HepG2 (cell line): ENCODE measurements around the gene SLC6A5. TPM values are rescaled to one million over a fixed set of nuclear protein-coding genes. Genes with fewer than 3 reads are reported as not detected.

Experiments used
- ATAC-seq: fragments of 200-7000 bp; cut with Tn5 transposase; 3 replicates; pipeline ENCODE4 v1.9.1; 2020; ENCODE audit warnings: mild to moderate bottlenecking, moderate library complexity
- BruUV-seq: library from RNA; stranded (reverse); fragments of 400-500 nt; replicated peaks from 2 replicates; lab custom pipeline; 2021; lab: Mats Ljungman, UMichigan
- CTCF ChIA-PET: fragments of 300-600 bp; formaldehyde crosslinking; extraction: SDS; loops from one replicate; lab custom pipeline; 2021; ENCODE audit warnings: low total read pairs, inconsistent platforms, low intra/inter-chr PET ratio; lab: Yijun Ruan, JAX
- POLR2A ChIA-PET: fragments of 350-600 bp; sonication (Branson Sonifier 250); formaldehyde crosslinking; loops from one replicate; lab custom pipeline; 2020; ENCODE audit warnings: antibody characterized with exemption, inconsistent platforms; lab: Yijun Ruan, JAX
- DNase-seq: peaks from one replicate; pipeline ENCODE4 v3.0.0-alpha.2; 2015; ENCODE audit warnings: low spot score
- FAIRE-seq: peaks from 3 replicates; lab custom pipeline; 2011; peaks lifted over from hg19 to GRCh38; lab: Jason Lieb, UNC
- H2AFZ ChIP-seq: one replicate; pipeline ENCODE4 v1.6.1; 2011; ENCODE audit warnings: low read length, inconsistent platforms
- H3K27ac ChIP-seq: fragments of 300-600 bp; 3 replicates; pipeline ENCODE4 v1.8.0; 2011; ENCODE audit warnings: mixed run types, mild to moderate bottlenecking, mixed read lengths, low read length, inconsistent platforms; ENCODE audit not compliant: insufficient read depth; ENCODE audit errors: extremely low read length
- H3K27me3 ChIP-seq, 2 experiments: fragments of 200-600 bp in 1 of 2; 2 replicates in 1 of 2; 3 replicates in 1 of 2; pipeline versions ENCODE4 v1.6.0 to v1.8.0; 2011; ENCODE audit warnings: low read length in 2 of 2, mild to moderate bottlenecking in 2 of 2, moderate library complexity in 2 of 2, inconsistent platforms in 1 of 2; ENCODE audit not compliant: insufficient read depth in 2 of 2, control insufficient read depth in 1 of 2
- H3K36me3 ChIP-seq, 2 experiments: fragments of 200-600 bp in 1 of 2; replicated peaks in 1 of 2; 2 replicates in 1 of 2; 3 replicates in 1 of 2; pipeline versions ENCODE4 v1.5.1 to v1.8.0; 2011; ENCODE audit warnings: low read length in 2 of 2, inconsistent platforms in 1 of 2; ENCODE audit not compliant: insufficient read depth in 2 of 2, control insufficient read depth in 1 of 2
- H3K4me1 ChIP-seq: 2 replicates; pipeline ENCODE4 v1.5.1; 2012; ENCODE audit warnings: low read length, inconsistent platforms; ENCODE audit not compliant: insufficient read depth
- H3K4me2 ChIP-seq: 2 replicates; pipeline ENCODE4 v1.6.0; 2011; ENCODE audit warnings: low read depth, low read length, inconsistent platforms
- H3K4me3 ChIP-seq, 3 experiments: fragments of 200-600 bp in 1 of 3; sonication (generic), shearing (Covaris generic) in 1 of 3; replicated peaks in 1 of 3; 2 replicates each; pipeline ENCODE4 v1.5.1; 2011 to 2016; ENCODE audit warnings: low read length in 3 of 3, inconsistent platforms in 2 of 3, low read depth in 2 of 3, mild to moderate bottlenecking in 2 of 3, control low read depth in 1 of 3, mixed read lengths in 1 of 3; ENCODE audit not compliant: insufficient read depth in 1 of 3
- H3K79me2 ChIP-seq: one replicate; pipeline ENCODE4 v1.6.1; 2011; ENCODE audit warnings: low read length, inconsistent platforms; ENCODE audit not compliant: insufficient read depth
- H3K9ac ChIP-seq: 2 replicates; pipeline ENCODE4 v1.6.0; 2011; ENCODE audit warnings: mild to moderate bottlenecking, low read depth, low read length, inconsistent platforms; ENCODE audit not compliant: insufficient read depth
- H3K9me3 ChIP-seq: 2 replicates; pipeline ENCODE4 v1.5.1; 2012; ENCODE audit warnings: mild to moderate bottlenecking, low read length
- H4K20me1 ChIP-seq: 2 replicates; pipeline ENCODE4 v1.6.0; 2011; ENCODE audit warnings: inconsistent platforms, mild to moderate bottlenecking, low read length, moderate library complexity; ENCODE audit not compliant: insufficient read depth
- FOXO4 ChIP-seq: sonication (generic); formaldehyde crosslinking; conservative IDR thresholded peaks from 2 replicates; pipeline ENCODE4 v1.8.1; 2023; ENCODE audit warnings: missing genetic modification reagents
- HOXD1 ChIP-seq: sonication (generic); formaldehyde crosslinking; IDR thresholded peaks from 2 replicates; pipeline ENCODE4 v1.5.0; 2020; ENCODE audit warnings: missing genetic modification reagents
- ISX ChIP-seq: sonication (generic); formaldehyde crosslinking; conservative IDR thresholded peaks from 2 replicates; pipeline ENCODE4 v1.5.0; 2020; ENCODE audit warnings: missing genetic modification reagents
- SATB2 ChIP-seq: sonication (generic); formaldehyde crosslinking; IDR thresholded peaks from 2 replicates; pipeline ENCODE4 v1.5.0; 2020; ENCODE audit warnings: missing genetic modification reagents
- SNAPC5 ChIP-seq: sonication (generic); formaldehyde crosslinking; IDR thresholded peaks from 2 replicates; pipeline ENCODE4 v1.8.1; 2023; ENCODE audit warnings: mild to moderate bottlenecking, missing genetic modification reagents, borderline replicate concordance
- U2AF1 ChIP-seq: fragments of 200-400 bp; formaldehyde crosslinking; optimal IDR thresholded peaks from 2 replicates; pipeline ENCODE3; 2017; ENCODE audit warnings: mild to moderate bottlenecking, low read depth, low read length
- U2AF2 ChIP-seq: fragments of 200-400 bp; formaldehyde crosslinking; IDR thresholded peaks from 2 replicates; pipeline ENCODE4 v1.6.1; 2017; ENCODE audit warnings: low read depth, mild to moderate bottlenecking, low read length
- ZFP37 ChIP-seq: sonication (generic); formaldehyde crosslinking; IDR thresholded peaks from 2 replicates; pipeline ENCODE4 v1.4.0; 2020; ENCODE audit warnings: missing genetic modification reagents, borderline replicate concordance
- ZNF335 ChIP-seq: sonication (generic); formaldehyde crosslinking; IDR thresholded peaks from 2 replicates; pipeline ENCODE4 v1.4.0; 2020; ENCODE audit warnings: missing genetic modification reagents
- WGBS: methylation state at CpG from one replicate; pipeline ENCODE4 v1.1.6; 2017; ENCODE audit warnings: low lambda C conversion rate; 5-methylcytosine and 5-hydroxymethylcytosine counted together
- in situ Hi-C: cut with HindIII; loops from 2 replicates; pipeline ENCODE4 v1.10.0; 2017; ENCODE audit warnings: low pct_unique_long_range_greater_than_20kb; ENCODE audit not compliant: extremely low pct_ligation_motif_present
- intact Hi-C: fragments of 100-400 bp; cut with micrococcal nuclease; formaldehyde crosslinking; loops from one replicate; pipeline ENCODE4 v1.10.0; 2022; ENCODE audit not compliant: unreplicated experiment
- polyA plus RNA-seq, 8 experiments: library from polyadenylated mRNA; depleted of rRNA in 3 of 8; stranded (reverse) in 7 of 8; unstranded in 1 of 8; fragments of >200 nt; fragmentation: Illumina TruSeq in 4 of 8; extraction: Trizol in 4 of 8; gene quantifications; 2 replicates each; pipeline versions ENCODE4 v1.2.1 to v1.2.3, GENCODE V29; 2011 to 2016; ENCODE audit warnings: low read depth in 4 of 8, missing spikeins in 1 of 8, mixed read lengths in 1 of 8; ENCODE audit not compliant: insufficient read depth in 1 of 8
- total RNA-seq, 5 experiments: library from RNA; depleted of rRNA; stranded (reverse); fragments of >200 nt; fragmentation: Illumina TruSeq; extraction: Trizol; gene quantifications; 2 replicates each; pipeline ENCODE4 v1.2.3, GENCODE V29; 2016; ENCODE audit warnings: low read depth in 1 of 5

The SLC6A5 gene
- total and polyA plus RNA-seq, 2 of the 13 experiments (the other 11 are each of a cell fraction or from before 2014, with no cell fraction given): not detected

- H3K79me2 ChIP-seq: no peaks in the 10 kb centered on the region
- FAIRE-seq (no peak), DNase-seq (no peak), ATAC-seq (no peak)
- no TSS peak for BruUV-seq
- no peak overlapping the region for H3K4me3 ChIP-seq
- no peaks in the 10 kb centered on the region for H3K36me3 ChIP-seq
- no peak for TF ChIP-seq ISX (CRISPR knock-in tag)
- TF ChIP-seq ZFP37 (CRISPR knock-in tag): no peak
- no peak for TF ChIP-seq ZNF335 (CRISPR knock-in tag)
- TF ChIP-seq FOXO4 (CRISPR knock-in tag): no peak
- no peak for TF ChIP-seq SATB2 (CRISPR knock-in tag)
- no peak for TF ChIP-seq U2AF1
- TF ChIP-seq SNAPC5 (CRISPR knock-in tag): no peak
- TF ChIP-seq HOXD1 (CRISPR knock-in tag): no peak
- TF ChIP-seq U2AF2: no peak
- no peak overlapping the region for H3K27ac ChIP-seq
- H3K9me3 ChIP-seq: no peaks in the 10 kb centered on the region
- in situ Hi-C loops (loop anchor here (25.0 kb wide), 1 partner anchor 474 kb away; no protein-coding TSS in a partner anchor), intact Hi-C loops (loop anchor here (1.0 to 5.0 kb wide), 3 partner anchors 154 to 482 kb away; no protein-coding TSS in a partner anchor)
- peaks cover 12% of the 10 kb centered on the region; the same call in 1 of the 2 replicates for H3K4me1 ChIP-seq
- ChIA-PET CTCF (interaction anchor here (1.0 to 2.8 kb wide), 3 partner anchors 213 to 483 kb away, joined by 4 to 18 read pairs (median 14); partner anchors contain the start of gene PRMT3), POLR2A (no interaction called here)
- no peak overlapping the region for H3K4me2 ChIP-seq
- 28% methylated on average over 3 of the region's 3 CpGs for WGBS
- H2AFZ ChIP-seq: no peak overlapping the region
- H3K9ac ChIP-seq: no peak overlapping the region
- no peaks in the 10 kb centered on the region for H4K20me1 ChIP-seq
- H3K27me3 ChIP-seq: peaks cover 0 to 17% of the 10 kb centered on the region in 2 experiments; a peak in 2 of 5 replicates
These were observed 11.4 kb downstream of the SLC6A5 start for GRCh38 chr11:20610825-20611224.
